HG03175 (cell line): ENCODE measurements around the gene MAPRE3.

Source experiments
- ATAC-seq: cut with Tn5 transposase; IDR thresholded peaks from one replicate; pipeline ENCODE4 v1.9.1; 2021; ENCODE audit warnings: mild to moderate bottlenecking, moderate library complexity; ENCODE audit not compliant: unreplicated experiment

The MAPRE3 gene

GRCh38 chr2:26982102-26982742, 11.8 kb downstream of the MAPRE3 start:
- ATAC-seq: peak; percentile 43

GRCh38 chr2:26983746-26984145, 13.3 kb downstream of the MAPRE3 start:
- no peak for ATAC-seq

GRCh38 chr2:26985807-26986206, 15.4 kb downstream of the MAPRE3 start:
- no peak for ATAC-seq

GRCh38 chr2:26986576-26986975, 16.1 kb downstream of the MAPRE3 start:
- ATAC-seq: no peak

- ATAC-seq: no peak
Measured at GRCh38 chr2:26988058-26988860, 17.8 kb downstream of the MAPRE3 start.

- ATAC-seq: no peak
Measured at GRCh38 chr2:26989156-26989555, 18.7 kb downstream of the MAPRE3 start.

- ATAC-seq: no peak
Measured at GRCh38 chr2:26991717-26992116, 21.3 kb downstream of the MAPRE3 start.

- ATAC-seq: no peak
Measured at GRCh38 chr2:26993768-26994167, 23.3 kb downstream of the MAPRE3 start.

- ATAC-seq: no peak
Measured at GRCh38 chr2:26994983-26995382, 24.5 kb downstream of the MAPRE3 start.

GRCh38 chr2:26997394-26997793, 27.0 kb downstream of the MAPRE3 start:
- no peak for ATAC-seq

GRCh38 chr2:26998323-26998722, 27.9 kb downstream of the MAPRE3 start:
- no peak for ATAC-seq

- ATAC-seq: no peak
Measured at GRCh38 chr2:27000228-27000627, 29.8 kb downstream of the MAPRE3 start.

GRCh38 chr2:27000995-27001394, 30.6 kb downstream of the MAPRE3 start:
- ATAC-seq: no peak

- ATAC-seq: no peak
Measured at GRCh38 chr2:27001950-27002349, 31.5 kb downstream of the MAPRE3 start.

- ATAC-seq: no peak
Measured at GRCh38 chr2:27003007-27003406, 32.6 kb downstream of the MAPRE3 start.

GRCh38 chr2:27003857-27004256, 33.4 kb downstream of the MAPRE3 start:
- no peak for ATAC-seq

- ATAC-seq: no peak
Measured at GRCh38 chr2:27006602-27007415, 36.4 kb downstream of the MAPRE3 start.

- ATAC-seq: no peak
Measured at GRCh38 chr2:27007416-27008374, 37.3 kb downstream of the MAPRE3 start.

- ATAC-seq: no peak
Measured at GRCh38 chr2:27008678-27009077, 38.2 kb downstream of the MAPRE3 start.

- ATAC-seq: no peak
Measured at GRCh38 chr2:27009083-27009482, 38.6 kb downstream of the MAPRE3 start.
